OCI-LY7 (cell line): Measurements from ENCODE around the gene GJA9. TPM values are rescaled to one million over a fixed set of nuclear protein-coding genes. Genes with fewer than 3 reads are reported as not detected.

Experiments used
- BruUV-seq: library from RNA; stranded (reverse); fragments of 400-500 nt; replicated peaks from 2 replicates; lab custom pipeline; 2021; lab: Mats Ljungman, UMichigan
- CTCF ChIA-PET: fragments of 300-600 bp; sonication (Branson Sonifier 250); formaldehyde crosslinking; loops from one replicate; lab custom pipeline; 2022; ENCODE audit warnings: antibody characterized with exemption; ENCODE audit not compliant: unreplicated experiment; lab: Charles Lee
- POLR2A ChIA-PET: fragments of 300-600 bp; sonication (Branson Sonifier 250); formaldehyde crosslinking; loops from one replicate; lab custom pipeline; 2022; ENCODE audit warnings: antibody characterized with exemption; lab: Charles Lee
- DNase-seq: peaks from one replicate; pipeline ENCODE4 v3.0.0-alpha.2; 2015; ENCODE audit warnings: low spot score
- H2AFZ ChIP-seq: fragments of 200-600 bp; sonication (generic), shearing (Covaris generic); 2 replicates; pipeline ENCODE4 v1.6.1; 2014; ENCODE audit warnings: mild to moderate bottlenecking, antibody characterized with exemption, low read length, moderate library complexity
- H3K27ac ChIP-seq: fragments of 200-600 bp; sonication (generic); 2 replicates; pipeline ENCODE4 v1.5.1; 2014; ENCODE audit warnings: mixed run types, low read depth, mild to moderate bottlenecking, moderate library complexity, low read length, inconsistent platforms; ENCODE audit not compliant: poor library complexity, severe bottlenecking
- H3K36me3 ChIP-seq: fragments of 200-600 bp; sonication (generic); 2 replicates; pipeline ENCODE4 v1.6.1; 2014; ENCODE audit warnings: mild to moderate bottlenecking, antibody characterized with exemption, low read length, moderate library complexity, mixed read lengths; ENCODE audit not compliant: insufficient read depth
- H3K4me1 ChIP-seq: fragments of 200-600 bp; sonication (generic); 2 replicates; pipeline ENCODE4 v1.5.1; 2014; ENCODE audit warnings: mild to moderate bottlenecking, low read length; ENCODE audit not compliant: insufficient read depth, poor library complexity, severe bottlenecking
- H3K4me2 ChIP-seq: fragments of 200-600 bp; sonication (generic); 2 replicates; pipeline ENCODE4 v1.6.1; 2014; ENCODE audit warnings: mild to moderate bottlenecking, low read length
- H3K4me3 ChIP-seq: fragments of 200-600 bp; sonication (generic); 2 replicates; pipeline ENCODE4 v1.5.1; 2014; ENCODE audit warnings: mild to moderate bottlenecking, low read depth, low read length; ENCODE audit not compliant: poor library complexity, severe bottlenecking
- H3K79me2 ChIP-seq: fragments of 200-600 bp; sonication (generic); 2 replicates; pipeline ENCODE4 v1.6.1; 2016; ENCODE audit warnings: low read depth, mild to moderate bottlenecking, low read length, moderate library complexity, mixed read lengths; ENCODE audit not compliant: insufficient read depth
- H3K9me2 ChIP-seq: fragments of 200-600 bp; sonication (generic); 2 replicates; pipeline ENCODE4 v1.6.1; 2016; ENCODE audit warnings: mild to moderate bottlenecking, low read length, mixed read lengths; ENCODE audit not compliant: insufficient read depth
- H3K9me3 ChIP-seq: fragments of 200-600 bp; sonication (generic); 2 replicates; pipeline ENCODE4 v1.6.1; 2014; ENCODE audit warnings: mild to moderate bottlenecking, mixed run types, low read length, mixed read lengths
- H4K20me1 ChIP-seq: fragments of 200-600 bp; sonication (generic); 2 replicates; pipeline ENCODE4 v1.6.1; 2014; ENCODE audit warnings: mild to moderate bottlenecking, antibody characterized with exemption, low read length, moderate library complexity, mixed read lengths; ENCODE audit not compliant: insufficient read depth
- EZH2phosphoT487 ChIP-seq: fragments of 200-600 bp; sonication (generic); IDR thresholded peaks from 2 replicates; pipeline ENCODE4 v1.6.1; 2018; ENCODE audit warnings: low read depth, borderline replicate concordance, mild to moderate bottlenecking, mixed run types, antibody characterized with exemption, low read length, moderate library complexity, mixed read lengths
- intact Hi-C: fragments of 100-400 bp; cut with micrococcal nuclease; formaldehyde crosslinking; loops from one replicate; pipeline ENCODE4 v1.10.0; 2022; ENCODE audit not compliant: unreplicated experiment
- total RNA-seq, 2 experiments: library from RNA; depleted of rRNA in 1 of 2; stranded (reverse); fragments of >200 nt in 1 of 2; shearing (Covaris generic) in 1 of 2; gene quantifications; 2 replicates each; pipeline ENCODE4 v1.2.3, GENCODE V29; 2014 to 2022
- TF ChIP-seq, protein P1 (sequence below): fragments of 200-600 bp; sonication (generic); conservative IDR thresholded peaks from 2 replicates; pipeline ENCODE4 v1.5.1; 2014; ENCODE audit warnings: mild to moderate bottlenecking, antibody characterized with exemption, low read length, moderate library complexity, mixed read lengths

The GJA9 gene
- total RNA-seq, 2 experiments from 2014 or later: not detected

GRCh38 chr1:38833146-38833545 lies 48.2 kb downstream of the GJA9 start:
- POLR2A ChIA-PET: interaction anchor here (0.5 to 1.2 kb wide), 2 partner anchors 11 to 650 kb away, joined by 3 to 4 read pairs; no protein-coding TSS in a partner anchor
- DNase-seq: no peak
- H3K9me3 ChIP-seq: no peaks in the 10 kb centered on the region
- no peaks in the 10 kb centered on the region for H3K79me2 ChIP-seq
- H2AFZ ChIP-seq: no peak overlapping the region
- intact Hi-C loops: loop anchor here (10.0 kb wide), 1 partner anchor 798 kb away; no protein-coding TSS in a partner anchor
- H3K9me2 ChIP-seq: no peaks in the 10 kb centered on the region
- no peak overlapping the region for H3K4me2 ChIP-seq
- no peak overlapping the region for H3K27ac ChIP-seq
- peaks cover under 1% of the 10 kb centered on the region; the same call in 1 of the 2 replicates for H3K36me3 ChIP-seq
- no peaks in the 10 kb centered on the region for H3K4me1 ChIP-seq
- CTCF ChIA-PET: no interaction called here
- BruUV-seq: no TSS peak
- H4K20me1 ChIP-seq: no peaks in the 10 kb centered on the region
- TF ChIP-seq, protein P1, sequence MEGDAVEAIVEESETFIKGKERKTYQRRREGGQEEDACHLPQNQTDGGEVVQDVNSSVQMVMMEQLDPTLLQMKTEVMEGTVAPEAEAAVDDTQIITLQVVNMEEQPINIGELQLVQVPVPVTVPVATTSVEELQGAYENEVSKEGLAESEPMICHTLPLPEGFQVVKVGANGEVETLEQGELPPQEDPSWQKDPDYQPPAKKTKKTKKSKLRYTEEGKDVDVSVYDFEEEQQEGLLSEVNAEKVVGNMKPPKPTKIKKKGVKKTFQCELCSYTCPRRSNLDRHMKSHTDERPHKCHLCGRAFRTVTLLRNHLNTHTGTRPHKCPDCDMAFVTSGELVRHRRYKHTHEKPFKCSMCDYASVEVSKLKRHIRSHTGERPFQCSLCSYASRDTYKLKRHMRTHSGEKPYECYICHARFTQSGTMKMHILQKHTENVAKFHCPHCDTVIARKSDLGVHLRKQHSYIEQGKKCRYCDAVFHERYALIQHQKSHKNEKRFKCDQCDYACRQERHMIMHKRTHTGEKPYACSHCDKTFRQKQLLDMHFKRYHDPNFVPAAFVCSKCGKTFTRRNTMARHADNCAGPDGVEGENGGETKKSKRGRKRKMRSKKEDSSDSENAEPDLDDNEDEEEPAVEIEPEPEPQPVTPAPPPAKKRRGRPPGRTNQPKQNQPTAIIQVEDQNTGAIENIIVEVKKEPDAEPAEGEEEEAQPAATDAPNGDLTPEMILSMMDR: no peak
- TF ChIP-seq EZH2phosphoT487: no peak
- H3K4me3 ChIP-seq: no peak overlapping the region

- no TSS peak for BruUV-seq
- TF ChIP-seq EZH2phosphoT487: no peak
- TF ChIP-seq, protein P1: no peak
- Histone ChIP-seq H3K4me2 (no peak overlapping the region), H3K36me3 (no peaks in the 10 kb centered on the region), H3K9me3 (no peaks in the 10 kb centered on the region), H3K4me1 (no peaks in the 10 kb centered on the region), H3K4me3 (no peak overlapping the region), H3K9me2 (no peaks in the 10 kb centered on the region), H3K27ac (no peak overlapping the region), H4K20me1 (no peaks in the 10 kb centered on the region), H2AFZ (no peak overlapping the region), H3K79me2 (no peaks in the 10 kb centered on the region)
- CTCF ChIA-PET: no interaction called here
- no peak for DNase-seq
- intact Hi-C loops: loop anchor here (10.0 kb wide), 1 partner anchor 798 kb away; no protein-coding TSS in a partner anchor
- POLR2A ChIA-PET: interaction anchor here (0.7 to 1.2 kb wide), 2 partner anchors 10 to 760 kb away, joined by 3 read pairs; no protein-coding TSS in a partner anchor
Observed at GRCh38 chr1:38832370-38832734, 49.0 kb downstream of the GJA9 start.

DNA sequence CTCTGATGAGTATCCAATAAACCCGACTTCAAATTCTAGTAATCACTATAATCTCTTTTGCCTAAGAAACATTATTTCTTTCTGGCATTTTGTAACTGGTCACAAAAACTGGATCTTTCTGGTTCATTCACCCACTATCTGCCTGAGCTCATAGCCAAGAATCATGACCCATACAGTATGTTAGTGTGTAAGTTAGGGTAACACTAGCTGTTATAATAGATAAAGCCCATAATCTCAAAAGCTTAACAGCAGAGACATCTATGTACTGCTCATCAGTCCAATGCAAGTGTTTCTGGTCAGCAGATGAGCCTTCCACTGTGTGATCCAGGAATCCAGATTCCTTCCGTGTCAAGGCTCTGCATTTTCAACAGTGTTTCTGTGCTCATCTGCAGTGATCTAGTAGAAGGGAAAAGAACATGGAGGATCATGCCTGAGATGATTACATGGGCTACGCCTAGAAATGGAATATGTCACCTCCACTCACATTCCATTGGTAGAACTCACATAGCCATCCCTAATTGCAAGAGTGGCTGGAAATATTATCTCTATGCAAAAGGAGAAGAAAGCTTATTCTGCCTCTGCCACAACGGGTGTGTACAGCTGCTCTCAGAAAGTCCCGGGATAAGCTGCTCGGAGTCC lies 49.5 kb downstream of the GJA9 start:
- no peak for DNase-seq
- no peaks in the 10 kb centered on the region for H3K9me3 ChIP-seq
- no TSS peak for BruUV-seq
- ChIA-PET POLR2A (interaction anchor here (0.7 to 1.2 kb wide), 2 partner anchors 9 to 759 kb away, joined by 3 read pairs; no protein-coding TSS in a partner anchor), CTCF (no interaction called here)
- no peak overlapping the region for H3K4me2 ChIP-seq
- intact Hi-C loops: loop anchor here (10.0 kb wide), 1 partner anchor 797 kb away; no protein-coding TSS in a partner anchor
- TF ChIP-seq, protein P1: no peak
- TF ChIP-seq EZH2phosphoT487: no peak
- H3K4me3 ChIP-seq: no peak overlapping the region
- H3K79me2 ChIP-seq: no peaks in the 10 kb centered on the region
- H3K27ac ChIP-seq: no peak overlapping the region
- H4K20me1 ChIP-seq: no peaks in the 10 kb centered on the region
- H3K36me3 ChIP-seq: no peaks in the 10 kb centered on the region
- H3K9me2 ChIP-seq: no peaks in the 10 kb centered on the region
- no peaks in the 10 kb centered on the region for H3K4me1 ChIP-seq
- H2AFZ ChIP-seq: no peak overlapping the region
